IPS-18c (cell line): Measurements from ENCODE around the gene LINGO3.
A peak's percentile ranks its signal among the peaks of the same experiment; 100 is the strongest.
"Not testable (repeated sequence)": the region's sequence is repeated elsewhere in the genome, so short reads cannot be mapped to it uniquely, and the experiment has no call there.

Source experiments
- H3K4me3 ChIP-seq: 2 replicates; pipeline ENCODE4 v1.7.0; 2013; ENCODE audit warnings: low read depth, mild to moderate bottlenecking, low read length, moderate library complexity; ENCODE audit not compliant: insufficient read depth
- H3K9me3 ChIP-seq: one replicate; pipeline ENCODE4 v1.6.1; 2013; ENCODE audit warnings: mild to moderate bottlenecking, low read length, moderate library complexity; ENCODE audit not compliant: control insufficient read depth, insufficient read depth

Gene LINGO3

DNA sequence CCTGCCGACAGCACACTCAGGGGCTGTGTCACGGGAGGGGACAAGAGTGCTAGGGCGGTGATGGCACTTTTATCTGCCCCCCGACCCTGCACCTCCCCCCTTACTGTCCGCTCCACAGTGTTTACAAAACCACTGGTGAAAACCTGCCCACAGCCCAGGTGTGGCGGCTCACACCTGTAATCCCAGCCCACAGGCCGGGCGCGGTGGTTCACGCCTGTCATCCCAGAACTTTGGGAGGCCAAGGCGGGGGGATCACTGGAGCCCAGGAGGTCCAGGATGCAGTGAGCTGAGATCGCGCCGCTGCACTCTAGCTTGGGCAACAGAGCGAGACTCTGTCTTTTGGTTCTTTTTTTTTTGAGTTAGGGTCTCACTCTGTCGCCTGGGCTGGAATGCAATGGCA, 11.8 kb downstream of the LINGO3 start:
- Histone ChIP-seq H3K9me3 (no peaks in the 10 kb centered on the region), H3K4me3 (no peak overlapping the region)

DNA sequence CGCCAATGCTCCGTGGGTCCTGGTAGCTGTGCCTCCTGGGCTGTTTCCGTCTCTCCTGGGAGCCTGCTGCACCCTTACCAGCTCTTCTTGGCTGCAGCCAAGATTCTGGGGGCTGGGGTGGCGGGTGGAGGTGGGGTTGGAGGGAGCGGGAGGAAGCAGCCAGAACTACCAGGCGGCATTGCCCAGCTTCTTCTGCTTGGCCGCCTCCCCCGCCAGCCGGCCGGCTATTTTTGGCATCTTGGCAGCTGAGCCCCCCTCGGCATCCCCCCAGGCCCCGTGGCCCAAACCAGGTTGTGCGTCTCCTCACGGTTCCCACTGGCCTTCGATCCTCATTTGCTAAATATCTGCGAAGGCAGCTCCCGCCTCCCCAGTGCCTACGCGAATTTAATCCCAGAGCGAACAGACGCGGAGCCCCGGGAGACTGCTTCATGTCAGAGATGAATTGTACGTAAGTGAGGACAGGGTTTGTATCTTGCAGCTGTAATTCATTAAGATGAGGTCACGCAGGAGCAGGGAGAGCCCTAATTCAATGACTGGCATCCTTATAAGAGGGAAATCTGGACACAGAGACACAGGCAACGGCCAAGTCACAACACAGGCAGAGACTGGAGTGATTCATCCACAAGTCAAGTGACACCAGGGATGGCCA, 13.1 kb downstream of the LINGO3 start:
- Histone ChIP-seq H3K9me3 (no peaks in the 10 kb centered on the region), H3K4me3 (no peak overlapping the region)

DNA sequence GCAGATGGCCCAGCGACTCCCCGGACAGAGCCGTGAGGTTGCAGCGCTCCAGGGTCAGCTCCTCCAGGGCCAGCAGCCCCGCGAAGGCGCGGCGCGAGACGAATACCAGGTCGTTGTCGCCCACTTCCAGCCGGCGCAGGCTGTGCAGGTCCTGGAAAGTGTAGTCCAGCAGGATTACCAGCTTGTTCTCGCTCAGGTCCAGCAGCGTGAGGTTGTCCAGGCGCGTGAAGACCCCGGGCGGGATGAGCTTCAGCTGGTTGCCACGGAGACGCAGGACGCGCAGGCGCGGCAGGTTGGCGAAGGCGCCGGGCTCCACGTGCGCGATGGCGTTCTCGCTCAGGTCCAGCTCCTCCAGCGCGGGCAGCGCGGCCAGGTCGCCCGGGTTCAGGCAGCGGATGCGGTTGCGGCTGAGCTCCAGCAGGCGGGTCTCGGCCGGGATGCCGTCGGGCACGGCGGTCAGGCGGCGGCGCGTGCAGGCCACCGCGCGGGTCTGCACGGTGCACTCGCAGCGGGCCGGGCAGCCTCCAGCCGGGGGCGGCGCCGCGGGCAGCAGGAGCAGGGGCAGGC, 16.7 kb downstream of the LINGO3 start:
- no peak overlapping the region; the same call in 1 of the 2 replicates for H3K4me3 ChIP-seq
- peaks cover 2% of the 10 kb centered on the region for H3K9me3 ChIP-seq

DNA sequence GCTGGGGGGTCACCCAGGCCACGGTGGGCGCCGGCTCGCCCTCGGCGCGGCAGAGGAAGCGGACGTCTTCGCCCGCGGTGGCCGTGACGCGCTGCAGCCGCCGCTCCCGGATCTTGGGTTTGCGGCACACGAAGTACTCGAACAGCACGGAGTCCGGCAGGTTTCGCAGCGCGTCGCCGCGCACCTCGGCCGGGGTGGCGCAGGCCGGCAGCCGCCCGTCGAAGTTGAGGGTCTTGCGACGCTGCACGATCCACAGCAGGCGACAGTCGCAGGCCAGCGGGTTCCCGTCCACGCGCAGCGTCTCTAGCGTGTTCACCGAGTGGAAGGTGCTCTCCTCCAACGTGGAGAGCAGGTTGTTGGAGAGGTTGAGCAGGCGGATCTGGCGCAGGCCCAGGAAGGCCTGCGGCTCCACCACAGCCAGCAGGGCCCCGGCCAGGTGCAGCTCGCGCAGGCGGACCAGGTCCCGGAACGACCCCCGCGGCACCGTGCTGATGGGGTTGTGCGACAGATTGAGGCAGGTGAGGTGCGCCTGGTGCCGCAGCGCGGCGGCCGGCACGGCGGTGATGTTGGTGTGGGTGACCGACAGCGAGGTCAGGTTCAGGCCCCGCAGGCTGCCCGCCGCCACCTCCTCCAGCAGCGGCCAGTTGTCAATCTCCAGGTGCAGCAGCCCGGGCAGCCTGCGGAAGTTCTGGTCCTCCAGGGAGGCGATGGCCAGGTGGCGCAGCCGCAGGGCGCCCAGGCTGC, 17.3 kb downstream of the LINGO3 start:
- Histone ChIP-seq H3K4me3 (no peak overlapping the region; the same call in 1 of the 2 replicates), H3K9me3 (peaks cover 2% of the 10 kb centered on the region)

DNA sequence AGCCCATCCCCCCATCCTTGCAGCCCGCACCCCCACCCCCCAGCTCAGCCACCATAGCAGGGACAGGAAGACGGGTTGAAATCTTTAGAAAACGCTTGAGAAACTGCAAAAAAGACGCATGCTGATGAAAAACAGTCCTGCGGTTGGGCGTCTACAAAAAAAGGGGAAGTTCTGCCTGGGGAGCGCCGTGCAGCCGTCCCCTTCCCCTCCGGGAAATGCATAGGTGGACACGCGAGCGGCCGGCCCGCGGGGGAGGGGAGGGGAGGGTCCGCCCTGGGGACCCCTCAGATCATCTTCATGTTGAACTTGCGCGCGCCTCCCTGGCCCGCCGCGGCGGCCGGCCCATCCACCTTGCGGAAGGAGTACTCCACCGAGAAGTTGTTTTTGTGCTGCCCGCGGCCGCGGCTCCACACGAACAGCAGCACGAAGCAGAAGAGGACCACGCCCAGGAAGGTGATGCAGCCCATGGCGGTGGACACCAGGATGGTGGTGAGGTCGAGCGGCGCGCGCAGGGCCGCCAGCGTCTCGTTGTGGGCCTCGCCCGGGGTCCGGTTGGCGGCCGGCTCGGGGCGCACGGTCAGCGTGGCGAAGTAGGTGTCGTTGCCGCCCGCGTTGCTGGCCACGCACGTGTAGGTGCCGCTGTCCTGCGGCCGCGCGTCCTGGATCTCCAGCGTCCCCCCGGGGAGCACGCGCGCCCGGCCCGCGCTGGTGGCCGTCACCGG, 18.1 kb downstream of the LINGO3 start:
- Histone ChIP-seq H3K4me3 (no peak overlapping the region), H3K9me3 (peaks cover 2% of the 10 kb centered on the region)

DNA sequence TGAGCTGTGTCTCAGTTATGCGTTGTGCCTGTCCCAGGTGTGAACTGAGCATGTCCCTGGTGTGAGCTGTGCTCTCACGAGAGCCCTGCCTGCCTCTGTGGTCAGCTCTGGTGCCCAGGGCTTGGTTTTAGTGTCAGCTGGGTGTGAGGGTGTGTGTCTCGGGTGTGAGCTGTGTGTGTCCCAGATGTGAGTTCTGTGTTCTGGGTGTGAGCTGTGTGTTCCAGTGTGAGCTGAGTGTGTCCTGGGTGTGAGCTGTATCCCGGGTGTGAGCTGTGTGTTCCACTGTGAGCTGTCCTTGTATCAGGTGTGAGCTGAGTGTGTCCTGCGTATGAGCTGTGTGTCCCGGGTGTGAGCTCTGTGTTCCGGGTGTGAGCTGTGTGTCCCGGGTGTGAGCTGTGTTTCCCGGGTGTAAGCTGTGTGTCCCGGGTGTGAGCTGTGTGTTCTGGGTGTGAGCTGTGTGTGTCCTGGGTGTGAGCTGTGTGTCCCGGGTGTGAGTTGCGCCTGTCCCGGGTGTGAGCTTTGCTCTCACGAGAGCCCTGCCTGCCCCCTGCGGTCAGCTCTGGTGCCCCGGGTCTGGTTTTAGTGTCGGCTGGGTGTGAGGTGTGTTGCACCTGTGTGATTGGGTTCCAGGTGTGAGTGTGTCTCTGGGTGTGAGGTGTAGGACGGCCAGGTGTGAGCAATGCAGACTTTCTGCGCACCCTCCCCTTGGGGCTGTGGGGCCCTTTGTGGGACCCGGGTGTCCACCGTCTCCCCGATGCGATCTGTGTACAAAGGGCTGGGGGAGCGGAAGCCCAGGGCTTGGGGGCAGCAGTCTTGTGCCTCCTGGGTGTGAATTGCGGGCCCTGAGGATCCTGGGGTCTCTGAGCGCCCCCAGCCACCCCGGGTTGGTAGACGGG, 18.9 kb downstream of the LINGO3 start:
- Histone ChIP-seq H3K9me3 (peaks cover 2% of the 10 kb centered on the region), H3K4me3 (no peak overlapping the region)

DNA sequence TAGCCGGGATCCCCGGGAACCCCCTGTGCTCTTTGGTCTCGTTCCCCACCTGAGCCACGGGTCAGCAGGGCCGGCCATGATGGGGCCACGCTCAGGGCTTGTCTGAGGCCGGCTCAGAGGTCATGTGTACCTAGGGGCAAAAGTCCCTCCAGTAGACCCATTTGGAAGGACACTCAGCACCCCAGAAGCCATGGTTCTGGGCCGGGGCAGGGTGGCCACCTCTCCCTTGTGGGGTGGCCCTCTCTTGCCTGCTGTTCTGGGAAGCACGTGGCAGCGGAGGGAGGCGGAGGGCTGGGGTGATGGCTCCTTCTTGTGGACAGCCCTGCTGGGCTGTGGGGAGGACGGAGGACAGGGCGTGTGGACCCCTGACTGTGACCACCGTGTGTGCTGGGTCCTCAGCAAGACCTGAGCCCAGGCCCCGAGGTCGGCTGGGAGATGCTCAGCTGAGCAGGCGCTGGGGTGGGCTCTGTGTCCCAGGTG, 19.6 kb downstream of the LINGO3 start:
- Histone ChIP-seq H3K9me3 (peaks cover 2% of the 10 kb centered on the region), H3K4me3 (no peak overlapping the region)

DNA sequence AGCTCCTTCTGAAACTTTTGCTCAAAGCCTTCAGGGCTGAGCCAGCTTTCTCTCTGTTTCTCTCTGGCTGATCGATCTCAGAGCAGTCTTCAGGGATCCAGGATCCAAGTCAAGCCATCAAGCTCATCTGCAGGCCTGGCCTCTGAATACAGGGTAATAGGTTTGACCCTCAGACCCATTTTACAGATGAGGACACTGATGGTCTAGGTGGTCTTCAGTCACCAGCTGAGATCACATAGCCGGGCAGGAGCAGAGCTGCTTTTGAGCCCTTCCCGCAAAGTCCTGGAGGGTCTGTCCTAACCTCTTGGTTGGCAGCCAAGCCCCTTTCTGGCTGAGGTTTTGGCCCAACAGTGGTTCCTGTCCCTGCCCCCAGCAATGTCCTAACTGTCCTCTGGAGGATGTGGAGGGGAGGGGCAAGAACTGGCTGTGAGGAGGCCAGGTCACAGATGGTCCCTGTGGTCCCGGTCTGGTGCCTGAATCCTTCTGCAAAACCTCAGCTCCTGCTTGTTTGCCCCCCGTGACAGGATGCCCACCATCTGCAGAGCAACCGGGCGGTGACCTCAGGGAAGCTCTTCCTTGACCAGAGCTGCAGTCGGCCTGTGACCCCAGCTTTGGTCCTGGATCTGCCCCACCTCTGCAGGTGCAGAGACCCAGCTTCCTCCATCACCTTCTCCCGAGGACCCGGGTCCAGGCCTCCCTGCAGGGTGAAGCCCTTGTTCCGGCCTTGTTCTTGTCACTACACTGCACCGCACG, 20.2 kb downstream of the LINGO3 start:
- no peak overlapping the region for H3K4me3 ChIP-seq

DNA sequence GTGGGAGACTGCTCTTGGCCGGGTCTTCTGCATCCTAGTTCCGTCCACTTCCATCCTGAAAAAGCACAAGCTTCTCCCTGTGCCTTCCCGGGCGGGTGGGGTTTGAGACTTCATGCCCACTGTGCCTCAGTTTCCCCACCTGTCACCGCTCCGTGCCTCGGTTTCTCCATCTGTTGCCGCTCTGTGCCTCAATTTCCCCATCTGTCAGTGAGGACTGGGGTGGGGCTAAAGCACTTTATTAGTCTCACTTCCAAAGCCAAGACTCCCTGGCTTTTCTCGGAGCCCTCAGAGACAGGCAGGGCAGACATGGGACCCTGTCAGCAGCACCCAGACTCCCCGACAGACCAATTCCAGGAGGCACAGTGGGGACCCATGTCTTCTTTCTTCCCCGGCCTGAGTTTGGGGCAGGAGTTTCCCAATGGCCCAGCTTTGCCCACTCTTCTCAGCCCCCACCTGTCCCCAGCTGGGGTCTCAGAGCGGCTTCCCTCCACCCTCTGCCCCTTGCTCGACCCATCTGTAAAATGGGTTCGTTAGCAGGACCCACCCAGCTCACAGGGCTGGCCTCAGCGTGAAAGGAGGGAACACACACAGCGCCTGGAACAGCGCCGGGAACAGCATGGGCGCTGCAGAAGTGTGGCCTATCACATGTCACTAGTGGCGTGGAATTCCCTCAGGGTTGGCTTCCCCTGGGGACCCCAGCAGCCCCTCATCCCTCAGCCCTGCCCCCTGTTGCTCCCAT, 21.4 kb downstream of the LINGO3 start:
- H3K9me3 ChIP-seq: peaks cover 2% of the 10 kb centered on the region
- H3K4me3 ChIP-seq: no peak overlapping the region

More for the DNA sequence above, 20.2 kb downstream of the LINGO3 start:
- peaks cover 2% of the 10 kb centered on the region for H3K9me3 ChIP-seq

DNA sequence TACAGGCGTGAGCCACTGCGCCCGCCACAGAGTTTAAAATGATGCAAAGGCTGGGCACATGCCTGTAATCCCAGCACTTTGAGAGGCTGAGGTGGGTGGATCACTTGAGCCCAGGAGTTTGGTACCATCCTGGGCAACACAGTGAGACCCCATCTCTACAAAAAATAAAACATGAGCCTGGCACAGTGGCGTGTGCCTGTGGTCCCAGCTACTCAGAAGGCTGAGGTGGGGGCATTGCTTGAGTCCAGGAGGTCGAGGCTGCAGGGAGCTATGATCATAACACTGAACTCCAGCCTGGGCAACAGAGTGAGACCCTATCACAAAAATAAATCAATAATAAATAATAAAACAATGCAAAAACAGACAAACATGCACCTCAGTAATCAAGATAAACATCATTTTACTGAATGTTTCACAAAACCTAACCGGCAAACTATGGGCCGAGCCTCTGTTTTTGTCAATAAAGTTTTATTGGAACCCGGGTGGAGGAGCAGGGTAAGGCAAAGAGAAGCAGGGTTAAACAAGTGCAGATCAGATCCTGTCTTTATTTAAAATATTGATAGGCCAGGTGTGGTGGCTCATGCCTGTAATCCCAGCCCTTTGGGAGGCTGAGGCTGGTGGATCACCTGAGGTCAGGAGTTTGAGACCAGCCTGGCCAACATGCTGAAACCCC, 24.0 kb downstream of the LINGO3 start:
- H3K9me3 ChIP-seq: peaks cover under 1% of the 10 kb centered on the region
- no peak overlapping the region for H3K4me3 ChIP-seq

DNA sequence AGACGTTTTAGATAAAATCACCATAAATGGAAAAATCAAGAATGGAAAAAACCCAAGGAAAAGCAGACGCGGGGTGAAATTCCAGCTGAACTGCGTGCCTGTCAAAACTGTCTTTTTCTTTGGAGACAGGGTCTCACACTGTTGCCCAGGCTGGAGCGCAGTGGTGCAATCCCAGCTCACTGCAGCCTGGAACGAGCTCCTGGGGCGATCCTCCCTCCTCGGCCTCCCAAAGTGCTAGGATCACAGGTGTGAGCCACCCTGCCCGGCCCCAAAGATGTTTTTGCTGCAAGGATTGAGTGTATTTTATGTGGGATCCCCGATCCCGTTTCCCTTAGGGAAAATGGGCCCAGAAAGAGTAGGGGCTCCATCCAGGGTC, 25.1 kb downstream of the LINGO3 start:
- H3K9me3 ChIP-seq: no peaks in the 10 kb centered on the region
- no peak overlapping the region for H3K4me3 ChIP-seq

DNA sequence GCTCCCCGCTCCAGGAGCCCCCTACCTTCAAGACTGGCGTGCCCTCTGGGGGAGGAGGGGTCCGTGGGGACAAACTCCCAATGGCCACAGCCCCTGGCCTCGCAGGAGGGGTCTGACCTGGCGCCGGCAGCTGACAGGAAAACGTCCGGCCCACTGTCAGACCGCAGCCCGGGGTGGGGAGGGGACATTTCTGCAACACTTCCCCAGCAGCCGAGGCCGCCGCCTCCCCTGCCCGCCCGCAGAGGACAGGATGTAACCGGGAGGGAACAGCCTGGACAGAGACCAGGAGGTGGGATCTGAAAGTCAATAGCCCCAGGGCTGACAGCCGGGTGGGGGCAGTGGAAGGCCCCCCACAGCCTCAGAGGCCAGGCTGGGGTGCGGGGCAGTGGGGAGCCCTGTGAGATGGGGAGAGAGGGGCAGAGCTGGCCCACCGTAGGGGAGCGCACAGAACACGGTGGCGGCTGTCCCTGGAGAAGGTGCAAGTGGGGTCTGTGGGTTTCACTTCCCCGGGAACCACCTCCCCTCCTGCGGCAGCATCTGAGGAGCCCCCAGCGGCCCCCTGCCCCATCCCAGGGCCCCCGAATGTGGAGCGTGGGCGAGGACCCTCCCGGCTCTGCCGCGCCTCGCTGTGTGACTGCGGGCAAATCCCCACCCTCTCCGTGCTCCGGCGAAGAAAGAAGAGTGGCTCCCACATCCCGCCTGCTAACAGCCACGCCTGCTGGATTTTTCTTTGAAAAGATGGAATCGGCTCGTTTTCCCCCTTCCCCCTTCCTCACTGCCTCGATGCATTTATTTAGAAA, 25.7 kb downstream of the LINGO3 start, which contains the start of gene PEAK3:
Gene PEAK3 (minus strand): TSS at position 114 of the 800 bp plus-strand sequence. CDS start 1,244 bp downstream, outside the sequence.
- Histone ChIP-seq H3K4me3 (peak within 1 kb of the TSS; percentile 56), H3K9me3 (no peaks in the 10 kb centered on the region)

DNA sequence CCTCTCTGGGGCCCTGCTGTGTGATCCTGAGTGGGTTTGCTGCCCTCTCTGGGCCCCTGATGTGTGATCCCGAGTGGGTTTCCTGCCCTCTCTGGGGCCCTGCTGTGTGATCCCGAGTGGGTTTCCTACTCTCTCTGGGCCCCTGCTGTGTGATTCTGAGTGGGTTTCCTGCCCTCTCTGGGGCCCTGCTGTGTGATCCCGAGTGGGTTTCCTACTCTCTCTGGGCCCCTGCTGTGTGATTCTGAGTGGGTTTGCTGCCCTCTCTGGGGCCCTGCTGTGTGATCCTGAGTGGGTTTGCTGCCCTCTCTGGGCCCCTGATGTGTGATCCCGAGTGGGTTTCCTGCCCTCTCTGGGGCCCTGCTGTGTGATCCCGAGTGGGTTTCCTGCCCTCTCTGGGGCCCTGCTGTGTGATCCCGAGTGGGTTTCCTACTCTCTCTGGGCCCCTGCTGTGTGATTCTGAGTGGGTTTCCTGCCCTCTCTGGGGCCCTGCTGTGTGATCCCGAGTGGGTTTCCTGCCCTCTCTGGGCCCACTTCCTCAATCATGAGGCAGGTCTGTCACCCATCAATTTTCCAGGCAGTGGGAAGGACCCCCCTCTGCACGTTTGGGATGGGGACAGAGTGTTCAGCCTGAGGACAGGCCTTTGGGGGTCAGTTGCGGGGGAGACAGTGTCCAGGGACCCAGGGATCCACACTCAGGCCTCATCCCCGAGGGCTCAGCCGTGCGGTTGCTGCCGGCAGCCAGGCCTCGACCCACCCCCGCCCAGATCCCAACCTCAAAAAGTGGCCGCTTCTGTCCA, 26.5 kb downstream of the LINGO3 start:
- H3K9me3 ChIP-seq: not testable (repeated sequence)
- H3K4me3 ChIP-seq: peak overlapping the region; percentile 56
